A172 (cell line): Measurements from ENCODE around the gene ALOX12. TPM values are rescaled to one million over a fixed set of nuclear protein-coding genes. Genes with fewer than 3 reads are reported as not detected.

Experiments used
- DNase-seq: peaks from one replicate; pipeline ENCODE4 v3.0.0-alpha.2; 2015; ENCODE audit warnings: low spot score
- total RNA-seq: library from RNA; depleted of rRNA; stranded (reverse); fragments of >200 nt; shearing (Covaris generic); gene quantifications from 2 replicates; pipeline ENCODE4 v1.2.3, GENCODE V29; 2014

ALOX12 gene
- total RNA-seq, 1 experiment from 2014 or later, result not detected

- no peak for DNase-seq
These were observed 27.1 kb downstream of the ALOX12 start, which contains the start of gene BCL6B for GRCh38 chr17:7022781-7023571. BCL6B (plus strand) TSS chr17:7023050; CDS start chr17:7023672, 622 bp downstream.

DNA sequence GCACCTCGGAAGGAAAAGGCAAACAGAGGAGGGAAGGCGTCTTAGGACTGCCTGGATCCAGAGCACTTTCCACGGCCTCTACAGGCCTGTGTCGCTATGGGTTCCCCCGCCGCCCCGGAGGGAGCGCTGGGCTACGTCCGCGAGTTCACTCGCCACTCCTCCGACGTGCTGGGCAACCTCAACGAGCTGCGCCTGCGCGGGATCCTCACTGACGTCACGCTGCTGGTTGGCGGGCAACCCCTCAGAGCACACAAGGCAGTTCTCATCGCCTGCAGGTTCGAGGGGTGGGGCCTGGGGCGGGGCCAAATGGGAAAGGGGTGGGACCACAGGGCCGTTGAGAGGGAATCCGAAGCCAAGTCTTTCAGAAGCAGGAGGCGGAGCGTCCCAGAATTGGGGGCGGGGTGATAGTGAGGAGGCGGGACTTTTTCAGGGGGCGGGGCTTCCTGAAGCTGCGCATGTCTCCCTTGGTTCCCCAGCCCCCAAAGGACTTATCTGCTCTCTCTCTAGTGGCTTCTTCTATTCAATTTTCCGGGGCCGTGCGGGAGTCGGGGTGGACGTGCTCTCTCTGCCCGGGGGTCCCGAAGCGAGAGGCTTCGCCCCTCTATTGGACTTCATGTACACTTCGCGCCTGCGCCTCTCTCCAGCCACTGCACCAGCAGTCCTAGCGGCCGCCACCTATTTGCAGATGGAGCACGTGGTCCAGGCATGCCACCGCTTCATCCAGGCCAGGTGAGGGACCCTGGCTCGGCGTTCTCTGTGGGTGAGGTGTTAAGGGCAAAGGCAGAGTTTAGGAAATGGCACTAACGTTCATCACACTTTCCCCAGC lies 27.9 kb downstream of the ALOX12 start:
- DNase-seq, result no peak

GRCh38 chr17:7024402-7024785 lies 28.5 kb downstream of the ALOX12 start:
- DNase-seq, result no peak

- no peak for DNase-seq
These were observed 29.4 kb downstream of the ALOX12 start for GRCh38 chr17:7025245-7025644.

GRCh38 chr17:7026471-7027115 lies 30.7 kb downstream of the ALOX12 start:
- DNase-seq, result no peak

DNA sequence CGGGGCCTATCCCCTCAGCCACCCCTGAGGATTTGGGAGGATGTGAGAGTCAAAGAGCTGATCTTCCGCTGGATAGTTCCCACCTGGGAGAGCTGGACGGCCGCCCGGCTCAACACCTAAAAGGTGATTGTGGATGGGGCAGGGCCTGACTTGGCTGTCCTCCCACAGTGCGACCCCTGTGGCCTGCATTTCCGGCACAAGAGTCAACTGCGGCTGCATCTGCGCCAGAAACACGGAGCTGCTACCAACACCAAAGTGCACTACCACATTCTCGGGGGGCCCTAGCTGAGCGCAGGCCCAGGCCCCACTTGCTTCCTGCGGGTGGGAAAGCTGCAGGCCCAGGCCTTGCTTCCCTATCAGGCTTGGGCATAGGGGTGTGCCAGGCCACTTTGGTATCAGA lies 31.5 kb downstream of the ALOX12 start:
- no peak for DNase-seq

GRCh38 chr17:7029096-7029495 lies 33.2 kb downstream of the ALOX12 start:
- DNase-seq, result no peak

DNA sequence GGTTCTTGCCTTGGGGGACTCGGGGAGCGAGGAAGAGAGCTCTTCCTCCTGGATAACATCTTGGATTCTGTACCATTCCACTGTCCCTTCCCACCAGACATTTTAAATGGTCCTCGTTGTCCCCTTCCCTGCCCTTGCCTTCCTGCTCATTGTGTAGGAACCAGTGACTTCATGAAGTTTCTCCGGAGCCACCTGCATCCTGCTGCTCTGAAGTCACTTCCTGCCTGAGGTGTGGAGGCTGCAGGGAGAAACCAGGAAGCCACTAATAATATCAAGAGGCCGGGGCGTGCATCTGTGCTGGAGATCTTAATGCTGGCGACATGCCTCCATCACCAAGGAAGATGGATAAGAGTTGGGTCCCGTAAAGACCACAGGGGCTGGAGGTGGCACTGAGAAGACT lies 33.8 kb downstream of the ALOX12 start:
- no peak for DNase-seq

DNA sequence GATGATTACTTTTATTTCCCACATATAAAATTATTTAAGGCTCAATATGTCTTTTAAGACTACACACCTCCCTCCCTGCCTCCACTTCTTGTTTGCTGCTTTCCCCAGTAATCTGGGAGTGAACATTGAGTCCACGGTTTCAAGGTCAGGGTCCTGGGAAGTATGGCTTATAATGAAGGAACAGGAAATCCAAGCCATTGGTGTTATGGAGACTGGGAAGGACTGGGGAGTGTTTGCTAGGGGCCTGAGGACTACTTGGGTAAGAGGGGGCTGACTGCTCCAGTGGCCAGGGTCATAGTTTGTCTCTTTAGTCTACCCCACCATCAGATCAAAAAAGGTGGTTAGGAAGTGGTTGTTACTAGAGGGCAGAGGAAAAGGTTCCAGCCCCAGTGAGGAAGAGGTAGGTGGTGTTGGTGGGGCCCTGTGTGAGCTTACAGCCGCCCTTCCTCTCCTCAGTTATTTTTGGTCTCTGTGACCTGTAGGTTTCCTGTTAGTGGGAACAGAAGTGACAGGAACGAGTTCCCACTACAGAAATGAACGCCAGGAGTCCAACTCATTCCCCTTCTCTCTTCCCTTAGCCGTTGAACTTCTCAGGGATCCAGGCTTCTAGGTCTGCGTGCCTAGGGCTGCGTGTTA lies 39.2 kb downstream of the ALOX12 start:
- peak; percentile 47 for DNase-seq

DNA sequence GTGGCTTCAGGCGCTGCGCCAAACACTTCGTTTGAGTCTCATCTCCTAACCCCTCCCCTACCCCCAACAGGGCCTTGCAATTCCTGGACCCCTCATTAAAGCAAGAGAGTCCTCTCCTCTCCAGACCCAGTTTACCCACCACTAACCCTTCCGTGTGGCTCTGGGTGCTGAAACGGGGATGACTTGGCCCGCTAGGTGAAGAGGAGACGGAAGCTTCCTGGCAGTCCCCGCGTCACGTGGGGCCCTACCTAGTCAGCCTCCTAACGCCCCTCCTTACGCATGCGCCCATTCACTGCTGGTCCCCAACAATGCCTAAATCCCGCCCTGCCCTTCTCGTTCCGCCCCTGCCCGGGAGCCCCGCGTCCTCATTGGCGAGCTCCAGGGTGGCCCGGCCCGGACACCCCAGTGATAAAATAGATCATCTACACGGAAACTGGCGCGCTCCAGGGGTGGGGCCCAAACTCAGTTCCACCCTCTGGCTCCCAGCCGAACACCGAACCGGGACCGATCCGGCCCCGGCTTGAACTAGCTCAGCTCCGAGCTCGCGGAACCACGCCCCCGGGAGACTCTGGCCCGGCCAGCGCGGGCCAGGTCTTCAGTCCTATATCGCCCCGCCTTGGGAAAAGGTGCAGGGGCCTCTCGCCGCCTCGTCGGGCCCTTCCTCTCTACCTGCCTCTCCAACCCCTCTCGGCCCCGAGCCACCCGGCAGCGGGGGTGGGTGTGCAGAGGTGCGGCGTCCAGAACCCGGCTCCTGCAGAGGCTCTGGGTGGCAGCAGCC lies 39.9 kb downstream of the ALOX12 start, which contains the start of gene SLC16A13:
TSS of gene SLC16A13 (plus strand) at position 425 of the 778 bp plus-strand sequence. CDS start 368 bp downstream, outside the sequence.
- DNase-seq, result peak; percentile 99

- DNase-seq, result no peak
These were observed 42.4 kb downstream of the ALOX12 start for GRCh38 chr17:7038025-7038862.

- no peak for DNase-seq
These were observed 44.0 kb downstream of the ALOX12 start for GRCh38 chr17:7039832-7040231.

DNA sequence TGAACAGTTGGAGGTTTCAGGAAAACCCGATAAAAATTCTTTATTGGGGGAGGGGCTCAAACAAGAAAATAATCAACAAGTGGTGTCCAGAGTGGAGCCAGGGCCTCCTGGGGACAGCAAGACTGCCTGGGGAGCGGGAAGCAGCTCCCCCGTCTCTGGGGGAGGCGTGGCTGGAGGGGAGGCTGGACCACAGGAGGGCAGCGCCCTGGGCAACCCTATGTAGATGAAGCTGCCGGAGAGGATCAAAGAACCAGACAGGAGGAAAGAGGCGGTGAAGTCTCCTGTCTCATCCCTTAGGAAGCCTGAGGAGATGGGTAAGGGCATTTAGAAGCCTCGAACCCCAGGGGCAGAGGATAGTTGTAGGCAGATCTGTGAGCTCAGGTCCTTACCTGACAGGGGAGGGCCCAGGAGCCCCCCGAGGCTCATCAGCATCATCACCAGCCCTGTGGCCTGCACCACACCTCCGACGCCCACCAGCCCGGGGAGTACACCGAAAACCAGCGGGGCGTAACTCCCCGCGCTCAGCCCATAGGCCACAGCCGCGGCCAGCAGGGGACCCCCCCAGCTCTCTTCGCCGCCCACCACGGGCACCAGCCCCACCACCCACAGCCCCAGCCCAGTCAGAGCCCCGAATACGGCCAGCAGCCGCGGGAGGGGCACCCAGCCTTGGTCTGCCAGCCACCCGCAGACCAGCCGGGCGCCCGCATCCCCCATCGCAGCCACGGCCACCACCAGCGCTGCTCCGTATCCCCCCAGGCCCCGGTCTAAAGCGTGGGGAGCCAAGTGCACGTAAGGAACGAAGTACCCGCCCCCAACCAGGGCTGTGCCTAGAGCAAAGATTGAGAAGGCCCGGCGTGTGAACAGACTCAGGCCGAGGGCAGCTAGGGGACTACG lies 46.0 kb downstream of the ALOX12 start:
- DNase-seq, result no peak

GRCh38 chr17:7042501-7043181 lies 46.8 kb downstream of the ALOX12 start:
- no peak for DNase-seq

DNA sequence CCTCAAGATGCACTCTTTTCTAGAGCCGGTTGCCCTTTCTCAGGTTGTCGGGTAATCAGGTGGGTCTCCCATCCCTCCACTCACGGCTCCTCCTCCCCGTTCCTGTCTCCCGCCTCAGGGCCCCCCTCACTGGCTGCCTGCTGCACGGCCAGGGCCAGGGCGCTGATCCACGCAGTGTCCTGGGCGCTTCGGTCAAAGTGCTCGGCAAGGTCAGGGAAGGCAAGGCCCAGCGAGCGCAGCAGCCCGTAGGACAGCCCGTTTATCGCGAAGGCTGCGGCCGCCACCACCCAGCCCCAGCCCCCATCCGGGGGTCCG lies 47.3 kb downstream of the ALOX12 start:
- no peak for DNase-seq

GRCh38 chr17:7043497-7044198 lies 47.8 kb downstream of the ALOX12 start, which contains the start of gene SLC16A11:
SLC16A11 (minus strand) TSS chr17:7044092; CDS start chr17:7043513, 579 bp downstream.
- DNase-seq, result no peak

DNA sequence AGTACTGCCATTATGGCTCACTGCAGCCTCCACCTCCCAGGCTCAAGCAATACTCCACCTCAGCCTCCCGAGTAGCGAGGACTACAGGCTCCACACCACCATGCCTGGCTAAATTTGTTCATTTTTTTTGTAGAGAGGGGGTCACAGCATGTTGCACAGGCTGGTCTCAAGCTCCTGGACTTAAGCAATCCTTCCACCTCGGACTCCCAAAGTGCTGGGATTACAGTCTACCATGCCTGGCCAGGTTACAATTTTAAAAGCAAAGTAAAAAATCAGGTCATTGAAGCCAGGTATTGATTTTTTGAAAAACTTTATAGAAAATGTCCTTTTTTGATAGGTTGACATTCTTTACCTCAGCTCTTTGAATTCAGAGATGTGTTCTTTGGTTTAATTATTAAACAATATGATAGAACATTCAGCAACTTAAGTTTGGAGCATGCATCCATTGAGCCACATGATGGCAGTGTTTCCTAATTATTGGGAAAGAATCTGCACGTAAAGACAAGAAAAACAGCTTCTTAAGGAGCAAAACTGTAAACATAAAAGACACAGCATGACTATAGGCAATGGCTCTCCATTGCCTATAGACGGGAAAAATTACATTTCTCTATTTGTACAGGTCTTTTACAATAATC lies 49.8 kb downstream of the ALOX12 start:
- DNase-seq, result peak; percentile 60
